ENCODE measurements around the gene PRRC2B. TPM values are rescaled to one million over a fixed set of nuclear protein-coding genes. Genes with fewer than 3 reads are reported as not detected.
A peak's percentile ranks its signal among the peaks of the same experiment; 100 is the strongest.

The PRRC2B gene
- total and polyA plus RNA-seq, 2 of the 13 experiments (the other 11 are each of a cell fraction or from before 2014, with no cell fraction given) = 20.8 to 37.4 TPM

GRCh38 chr9:131545003-131545785, 151.3 kb downstream of the PRRC2B start, which contains the start of gene PRRT1B (continued):
- TF ChIP-seq, protein P1, sequence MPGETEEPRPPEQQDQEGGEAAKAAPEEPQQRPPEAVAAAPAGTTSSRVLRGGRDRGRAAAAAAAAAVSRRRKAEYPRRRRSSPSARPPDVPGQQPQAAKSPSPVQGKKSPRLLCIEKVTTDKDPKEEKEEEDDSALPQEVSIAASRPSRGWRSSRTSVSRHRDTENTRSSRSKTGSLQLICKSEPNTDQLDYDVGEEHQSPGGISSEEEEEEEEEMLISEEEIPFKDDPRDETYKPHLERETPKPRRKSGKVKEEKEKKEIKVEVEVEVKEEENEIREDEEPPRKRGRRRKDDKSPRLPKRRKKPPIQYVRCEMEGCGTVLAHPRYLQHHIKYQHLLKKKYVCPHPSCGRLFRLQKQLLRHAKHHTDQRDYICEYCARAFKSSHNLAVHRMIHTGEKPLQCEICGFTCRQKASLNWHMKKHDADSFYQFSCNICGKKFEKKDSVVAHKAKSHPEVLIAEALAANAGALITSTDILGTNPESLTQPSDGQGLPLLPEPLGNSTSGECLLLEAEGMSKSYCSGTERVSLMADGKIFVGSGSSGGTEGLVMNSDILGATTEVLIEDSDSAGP (CRISPR knock-in tag; IDR thresholded peaks at IDR 0.05; ENCODE audit: borderline replicate concordance) = peak; percentile 58; the same call in 1 of the 2 replicates
- no peak; the same call in 1 of the 2 replicates for TF ChIP-seq ZBTB7A (CRISPR knock-in tag; IDR thresholded peaks at IDR 0.05)
- TF ChIP-seq SNAPC5 (CRISPR knock-in tag; IDR thresholded peaks at IDR 0.05; ENCODE audit: borderline replicate concordance) = no peak
- TF ChIP-seq THAP11 (CRISPR knock-in tag; IDR thresholded peaks at IDR 0.05) = peak; percentile 81
- TF ChIP-seq HBP1 (CRISPR knock-in tag; IDR thresholded peaks at IDR 0.05; ENCODE audit: low read depth) = no peak
- no peak; the same call in 1 of the 2 replicates for TF ChIP-seq ZNF710 (CRISPR knock-in tag; IDR thresholded peaks at IDR 0.05; ENCODE audit: borderline replicate concordance)
- TF ChIP-seq ZNF781 (CRISPR knock-in tag; IDR thresholded peaks at IDR 0.05; ENCODE audit: borderline replicate concordance, not compliant biosample characterization) = no peak
- TF ChIP-seq ZKSCAN1 (IDR thresholded peaks at IDR 0.05; ENCODE audit: low read length) = no peak
- TF ChIP-seq SRY (CRISPR knock-in tag; IDR thresholded peaks at IDR 0.05) = no peak
- TF ChIP-seq ZNF451 (CRISPR knock-in tag; IDR thresholded peaks at IDR 0.05) = peak; percentile 70; the same call in 1 of the 2 replicates
- no peak for TF ChIP-seq ZBTB33 (CRISPR knock-in tag; IDR thresholded peaks at IDR 0.05)
- TF ChIP-seq GABPB1 (CRISPR knock-in tag; IDR thresholded peaks at IDR 0.05) = peak; percentile 72; the same call in 1 of the 2 replicates
- no peak for TF ChIP-seq ZZZ3 (CRISPR knock-in tag; IDR thresholded peaks at IDR 0.05; ENCODE audit: borderline replicate concordance)
- TF ChIP-seq ZNF816 (CRISPR knock-in tag; IDR thresholded peaks at IDR 0.05; ENCODE audit: borderline replicate concordance) = 0 out of 2 replicates have a peak, but pooled peaks have one; percentile 33
- no peak for TF ChIP-seq ZNF17 (CRISPR knock-in tag; IDR thresholded peaks at IDR 0.05)
- TF ChIP-seq PTBP1 (IDR thresholded peaks at IDR 0.05; ENCODE audit: low read depth, low read length, poor library complexity, severe bottlenecking) = no peak
- TF ChIP-seq SMAD3 (CRISPR knock-in tag; IDR thresholded peaks at IDR 0.05) = no peak
- peak; percentile 80 for TF ChIP-seq DPF2 (CRISPR knock-in tag; IDR thresholded peaks at IDR 0.05; ENCODE audit: borderline replicate concordance, low read depth)
- TF ChIP-seq CEBPG (CRISPR knock-in tag; IDR thresholded peaks at IDR 0.05) = 0 out of 2 replicates have a peak, but pooled peaks have one; percentile 10
- TF ChIP-seq ZBTB37 (CRISPR knock-in tag; IDR thresholded peaks at IDR 0.05) = no peak
